Keratinocyte (primary cell): ENCODE results near the gene ALG14.

Source experiments
- EZH2 ChIP-seq: IDR thresholded peaks from one replicate; pipeline ENCODE4 v1.6.1; 2012; ENCODE audit warnings: inconsistent platforms, mild to moderate bottlenecking, low read length, moderate library complexity
- TF ChIP-seq, protein P1 (sequence below), 3 experiments: IDR thresholded peaks in 1 of 3; conservative IDR thresholded peaks in 1 of 3; optimal IDR thresholded peaks in 1 of 3; 2 replicates in 2 of 3; 3 replicates in 1 of 3; pipeline versions ENCODE3 to v1.5.1; 2011; ENCODE audit warnings: low read length in 3 of 3, mild to moderate bottlenecking in 3 of 3, moderate library complexity in 2 of 3, control low read depth in 1 of 3, inconsistent platforms in 1 of 3; ENCODE audit not compliant: insufficient read depth in 2 of 3; ENCODE audit errors: extremely low read depth in 1 of 3

DNA sequence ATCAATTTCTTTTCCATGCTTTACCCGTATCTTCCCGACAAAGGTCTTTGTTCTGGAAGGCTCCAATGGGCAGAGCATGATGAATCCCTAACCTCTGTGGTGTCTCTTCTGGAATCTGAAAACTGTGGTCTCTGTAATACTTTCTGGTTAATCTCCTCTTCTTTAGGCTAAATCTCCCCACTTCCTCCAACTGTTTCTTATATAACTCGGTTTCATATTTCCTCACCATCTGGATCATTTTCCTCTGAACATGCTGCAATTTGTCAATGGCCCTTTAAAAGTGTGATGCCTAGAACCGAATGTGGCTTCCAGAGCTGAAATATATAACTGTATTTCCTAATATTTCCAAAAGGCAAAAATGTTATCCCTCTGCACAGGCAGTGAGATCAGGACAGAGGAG lies 66.1 kb downstream of the ALG14 start:
- TF ChIP-seq, protein P1, sequence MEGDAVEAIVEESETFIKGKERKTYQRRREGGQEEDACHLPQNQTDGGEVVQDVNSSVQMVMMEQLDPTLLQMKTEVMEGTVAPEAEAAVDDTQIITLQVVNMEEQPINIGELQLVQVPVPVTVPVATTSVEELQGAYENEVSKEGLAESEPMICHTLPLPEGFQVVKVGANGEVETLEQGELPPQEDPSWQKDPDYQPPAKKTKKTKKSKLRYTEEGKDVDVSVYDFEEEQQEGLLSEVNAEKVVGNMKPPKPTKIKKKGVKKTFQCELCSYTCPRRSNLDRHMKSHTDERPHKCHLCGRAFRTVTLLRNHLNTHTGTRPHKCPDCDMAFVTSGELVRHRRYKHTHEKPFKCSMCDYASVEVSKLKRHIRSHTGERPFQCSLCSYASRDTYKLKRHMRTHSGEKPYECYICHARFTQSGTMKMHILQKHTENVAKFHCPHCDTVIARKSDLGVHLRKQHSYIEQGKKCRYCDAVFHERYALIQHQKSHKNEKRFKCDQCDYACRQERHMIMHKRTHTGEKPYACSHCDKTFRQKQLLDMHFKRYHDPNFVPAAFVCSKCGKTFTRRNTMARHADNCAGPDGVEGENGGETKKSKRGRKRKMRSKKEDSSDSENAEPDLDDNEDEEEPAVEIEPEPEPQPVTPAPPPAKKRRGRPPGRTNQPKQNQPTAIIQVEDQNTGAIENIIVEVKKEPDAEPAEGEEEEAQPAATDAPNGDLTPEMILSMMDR (optimal IDR thresholded peaks at IDR 0.05 in 1 of 3, IDR thresholded peaks at IDR 0.05 in 1 of 3, conservative IDR thresholded peaks at IDR 0.05 in 1 of 3; ENCODE audit: extremely low read depth in 1 of 3, insufficient read depth in 2 of 3, low read length in 3 of 3) = no peak
- TF ChIP-seq EZH2 = no peak
